GM08714 (cell line): Measurements from ENCODE around the gene P3H1.
"Not testable (repeated sequence)": the region's sequence is repeated elsewhere in the genome, so short reads cannot be mapped to it uniquely, and the experiment has no call there.

Experiments
- H3K4me3 ChIP-seq: fragments of 200-500 bp; sonication (Bioruptor generic); 2 replicates; pipeline ENCODE4 v1.5.1; 2014; ENCODE audit warnings: mild to moderate bottlenecking, low read length, inconsistent platforms
- ZNF274 ChIP-seq: IDR thresholded peaks from 2 replicates; pipeline ENCODE4 v1.6.1; 2012; ENCODE audit warnings: mild to moderate bottlenecking, low read depth, low read length

Gene P3H1

GRCh38 chr1:42736152-42736551 lies 30.7 kb downstream of the P3H1 start:
- no peak for TF ChIP-seq ZNF274
- H3K4me3 ChIP-seq: no peak overlapping the region

GRCh38 chr1:42735477-42736105 lies 31.2 kb downstream of the P3H1 start:
- no peak overlapping the region for H3K4me3 ChIP-seq
- no peak for TF ChIP-seq ZNF274

GRCh38 chr1:42735056-42735455 lies 31.8 kb downstream of the P3H1 start:
- TF ChIP-seq ZNF274: no peak
- H3K4me3 ChIP-seq: no peak overlapping the region

- no peak for TF ChIP-seq ZNF274
- no peak overlapping the region for H3K4me3 ChIP-seq
Observed at GRCh38 chr1:42734201-42735035, 32.4 kb downstream of the P3H1 start.

GRCh38 chr1:42733415-42734200 lies 33.2 kb downstream of the P3H1 start:
- H3K4me3 ChIP-seq: no peak overlapping the region
- TF ChIP-seq ZNF274: no peak

- no peak for TF ChIP-seq ZNF274
Observed at GRCh38 chr1:42732126-42732680, 34.6 kb downstream of the P3H1 start.

GRCh38 chr1:42731585-42731984 lies 35.2 kb downstream of the P3H1 start:
- TF ChIP-seq ZNF274: no peak
- no peak overlapping the region for H3K4me3 ChIP-seq

More at GRCh38 chr1:42732126-42732680, 34.6 kb downstream of the P3H1 start:
- H3K4me3 ChIP-seq: no peak overlapping the region

GRCh38 chr1:42730988-42731387 lies 35.8 kb downstream of the P3H1 start:
- no peak for TF ChIP-seq ZNF274
- H3K4me3 ChIP-seq: no peak overlapping the region

- TF ChIP-seq ZNF274: no peak
- H3K4me3 ChIP-seq: no peak overlapping the region
Observed at GRCh38 chr1:42730002-42730401, 36.8 kb downstream of the P3H1 start.

GRCh38 chr1:42725820-42726219 lies 41.0 kb downstream of the P3H1 start:
- H3K4me3 ChIP-seq: not testable (repeated sequence)

GRCh38 chr1:42723511-42723910 lies 43.3 kb downstream of the P3H1 start:
- no peak for TF ChIP-seq ZNF274

GRCh38 chr1:42722403-42722802 lies 44.4 kb downstream of the P3H1 start:
- H3K4me3 ChIP-seq: not testable (repeated sequence)

More at GRCh38 chr1:42723511-42723910, 43.3 kb downstream of the P3H1 start:
- H3K4me3 ChIP-seq: no peak overlapping the region

- H3K4me3 ChIP-seq: no peak overlapping the region
- TF ChIP-seq ZNF274: no peak
Observed at GRCh38 chr1:42721926-42722325, 44.9 kb downstream of the P3H1 start.

GRCh38 chr1:42720868-42721267 lies 46.0 kb downstream of the P3H1 start:
- no peak overlapping the region for H3K4me3 ChIP-seq
- no peak for TF ChIP-seq ZNF274

- not testable (repeated sequence) for H3K4me3 ChIP-seq
Observed at GRCh38 chr1:42714441-42714840, 52.4 kb downstream of the P3H1 start.
